DLD1 (cell line): ENCODE results near the gene VIM.
"Not testable (repeated sequence)": the region's sequence is repeated elsewhere in the genome, so short reads cannot be mapped to it uniquely, and the experiment has no call there.

Experiments
- in situ Hi-C: cut with HindIII; loops from 2 replicates; pipeline ENCODE4 v1.10.0; 2017; ENCODE audit warnings: low sequenced_read_pairs

The VIM gene

DNA sequence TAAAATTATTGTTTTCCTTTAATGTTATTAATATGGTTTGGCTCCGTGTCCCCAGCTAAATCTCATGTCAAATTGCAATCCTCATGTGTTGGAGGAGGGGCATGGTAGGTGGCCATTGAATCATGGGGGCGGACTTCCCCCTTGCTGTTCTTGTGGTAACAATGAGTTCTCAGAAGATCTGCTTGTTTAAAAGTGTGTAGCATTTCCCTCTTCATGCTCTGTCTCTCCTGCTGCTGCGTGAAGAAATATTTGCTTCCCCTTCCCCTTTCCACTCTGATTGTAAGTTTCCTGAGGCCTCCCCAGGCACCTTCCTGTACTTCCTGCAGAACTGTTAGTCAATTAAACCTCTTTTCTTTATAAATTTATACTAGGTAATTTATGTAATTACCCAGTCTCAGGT is 27.5 kb downstream of the VIM start:
- in situ Hi-C loops = no loop called here

DNA sequence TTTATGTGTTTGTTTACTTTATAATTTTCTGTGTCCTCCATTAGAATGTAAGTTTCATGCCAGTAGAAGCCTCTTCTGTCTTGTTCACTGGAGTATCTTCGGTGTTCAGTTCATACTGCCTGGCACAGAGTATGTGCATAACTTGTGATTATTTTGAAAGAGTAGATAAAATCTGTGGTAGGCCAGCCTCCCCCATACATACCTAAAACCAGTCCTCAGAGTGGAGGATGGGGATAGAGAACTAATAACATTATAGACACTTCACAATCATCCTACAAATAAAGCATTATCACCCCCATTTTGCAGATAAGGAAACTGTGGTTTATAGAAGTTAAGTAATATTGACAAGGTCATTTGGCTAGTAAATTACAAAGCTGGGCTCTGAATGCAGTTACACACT is 28.0 kb downstream of the VIM start:
- in situ Hi-C loops = no loop called here

DNA sequence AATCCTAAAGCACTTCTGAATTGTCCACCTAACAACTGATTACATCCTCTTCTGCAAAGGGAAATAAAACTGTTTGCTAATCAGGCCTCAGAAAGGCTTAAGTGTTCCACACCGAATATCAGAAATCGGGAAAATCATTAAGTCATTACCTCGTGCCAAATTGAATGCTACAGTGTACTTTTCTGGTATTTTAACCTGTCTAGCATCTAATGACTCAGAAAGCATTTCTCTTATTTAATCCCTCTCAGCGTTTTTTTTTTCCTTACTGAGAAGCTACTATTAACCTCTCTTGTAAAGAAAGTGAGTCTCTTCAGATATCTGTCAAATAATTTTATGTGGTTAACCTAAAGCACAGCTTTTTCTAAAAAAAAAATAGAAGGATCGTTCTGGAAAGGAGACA is 28.6 kb downstream of the VIM start:
- in situ Hi-C loops = no loop called here

DNA sequence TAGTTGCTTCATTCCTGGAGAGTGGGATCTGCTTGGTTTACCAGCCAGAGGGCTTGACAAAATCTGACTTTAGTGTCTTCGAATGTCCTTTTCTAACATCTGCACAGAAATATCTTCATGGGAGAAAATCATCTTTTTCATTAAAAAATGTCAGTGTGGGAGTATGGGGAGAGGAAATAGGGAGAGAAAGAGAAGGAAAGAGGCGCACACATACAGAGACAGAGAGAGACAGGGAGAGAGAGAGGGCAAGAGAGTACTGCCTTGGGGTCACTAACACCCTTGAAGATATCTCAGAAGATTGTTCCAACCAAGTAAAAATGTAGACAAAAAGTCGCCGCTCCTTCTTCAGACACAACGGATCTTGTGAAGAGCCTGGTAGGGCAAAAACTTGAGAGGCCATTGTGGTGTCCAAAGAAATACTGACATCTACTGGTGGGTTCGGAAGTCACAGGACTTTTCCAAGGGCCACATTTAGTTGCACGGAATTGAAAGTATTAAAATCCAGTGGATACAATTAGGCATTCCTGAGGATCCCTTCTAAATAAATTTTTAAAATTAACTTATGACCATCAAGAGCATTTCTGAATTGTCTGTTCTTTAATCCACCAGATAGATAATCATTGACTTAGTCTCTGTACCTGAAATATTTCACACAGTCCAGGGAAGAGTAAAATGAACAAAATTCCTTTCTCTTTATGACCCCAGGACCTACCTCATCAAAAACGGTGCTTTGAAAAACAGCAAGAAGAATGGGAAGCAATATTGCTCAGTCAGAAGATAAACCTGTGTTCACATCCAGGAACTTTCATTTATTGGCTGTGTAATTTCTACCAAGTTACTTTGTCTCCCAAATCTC is 29.7 kb downstream of the VIM start:
- in situ Hi-C loops = no loop called here

DNA sequence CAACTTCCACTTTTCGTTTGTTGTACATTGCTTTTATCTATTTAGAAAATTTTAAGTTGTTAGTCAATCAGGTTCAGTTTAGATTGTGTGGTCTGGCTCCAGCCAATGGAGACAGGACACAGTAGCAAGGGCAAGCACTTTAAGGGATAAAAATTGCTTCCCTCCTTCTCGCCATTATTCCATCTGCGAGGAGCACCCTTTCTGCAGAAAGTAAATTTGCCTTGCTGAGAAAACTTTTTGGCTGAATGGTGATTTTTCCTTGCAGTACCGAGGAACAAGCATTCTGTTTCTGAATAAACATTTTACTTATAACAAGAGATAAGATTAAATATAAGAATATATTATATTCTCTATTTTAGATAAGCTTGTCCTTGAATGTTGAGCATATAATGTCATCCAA is 34.5 kb downstream of the VIM start:
- in situ Hi-C loops = no loop called here

DNA sequence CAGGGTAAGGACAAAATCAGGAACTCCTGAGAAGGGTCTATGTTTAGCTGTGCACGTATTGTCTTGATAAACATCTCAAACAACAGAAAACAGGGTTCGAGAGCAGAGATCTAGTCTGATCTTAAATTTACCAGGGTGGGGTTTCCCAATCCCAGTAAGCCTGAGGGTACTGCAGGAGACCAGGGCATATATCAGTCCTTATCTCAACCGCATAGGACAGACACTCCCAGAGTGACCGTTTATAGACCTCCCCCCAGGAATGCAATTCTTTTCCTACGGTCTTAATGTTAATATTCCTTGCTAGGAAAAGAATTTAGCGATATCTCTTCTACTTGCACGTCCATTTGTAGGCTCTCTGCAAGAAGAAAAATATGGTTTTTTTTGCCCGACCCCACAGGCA is 35.5 kb downstream of the VIM start:
- in situ Hi-C loops = no loop called here

DNA sequence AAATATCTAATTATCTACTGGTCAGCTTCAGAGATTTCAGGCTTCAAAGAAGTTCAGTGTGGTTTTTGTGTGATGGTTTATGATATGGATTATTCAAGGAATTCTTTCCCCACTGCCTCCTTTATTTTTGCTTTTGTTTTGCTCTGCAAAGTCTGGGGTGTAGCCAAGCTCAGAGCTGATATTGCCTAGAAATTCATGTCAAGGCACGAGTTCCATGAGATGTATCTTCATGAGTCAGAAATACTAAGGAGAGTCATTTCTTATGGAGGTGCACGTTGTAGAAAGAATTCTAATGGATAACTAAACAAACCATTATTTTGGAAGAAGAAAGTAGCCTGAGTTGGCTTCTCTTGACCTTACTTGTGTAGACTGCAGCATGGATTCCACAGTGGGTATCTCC is 37.4 kb downstream of the VIM start:
- in situ Hi-C loops = no loop called here

DNA sequence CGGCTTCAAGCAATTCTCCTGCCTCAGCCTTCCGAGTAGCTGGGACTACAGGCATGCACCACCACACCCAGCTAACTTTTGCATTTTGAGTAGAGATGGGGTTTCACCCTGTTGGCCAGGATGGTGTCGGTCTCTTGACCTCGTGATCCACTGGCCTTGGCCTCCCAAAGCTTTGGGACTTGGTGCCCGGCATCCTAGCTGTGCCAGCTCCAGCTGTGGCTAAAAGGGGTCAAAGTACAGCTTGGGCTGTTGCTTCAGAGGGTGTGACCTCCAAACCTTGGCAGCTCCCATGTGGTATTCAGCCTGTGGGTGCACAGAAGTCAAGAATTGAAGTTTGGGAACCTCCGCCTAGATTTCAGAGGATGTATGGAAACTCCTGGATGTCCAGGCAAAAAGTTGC is 38.5 kb downstream of the VIM start:
- in situ Hi-C loops = not testable (repeated sequence)

DNA sequence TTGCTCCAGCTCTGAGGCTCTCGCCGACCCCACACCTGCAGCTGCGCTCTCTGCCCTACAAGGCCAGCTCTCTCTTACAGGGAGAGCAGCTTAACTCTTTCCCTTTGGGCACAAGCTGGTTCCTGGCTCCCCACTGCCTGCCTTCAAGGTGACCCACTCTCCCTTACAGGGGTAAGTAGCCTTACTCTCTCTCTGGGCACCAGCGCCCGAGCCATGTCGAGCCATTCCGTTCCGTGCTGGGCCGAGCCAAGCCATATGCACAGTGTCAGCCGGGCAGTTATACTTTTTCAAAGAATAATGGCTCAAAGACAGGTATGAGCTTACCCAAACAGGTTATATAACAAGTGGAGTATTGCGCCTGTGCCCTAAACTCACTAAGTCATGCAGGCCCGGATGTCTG is 44.6 kb downstream of the VIM start:
- in situ Hi-C loops = no loop called here

DNA sequence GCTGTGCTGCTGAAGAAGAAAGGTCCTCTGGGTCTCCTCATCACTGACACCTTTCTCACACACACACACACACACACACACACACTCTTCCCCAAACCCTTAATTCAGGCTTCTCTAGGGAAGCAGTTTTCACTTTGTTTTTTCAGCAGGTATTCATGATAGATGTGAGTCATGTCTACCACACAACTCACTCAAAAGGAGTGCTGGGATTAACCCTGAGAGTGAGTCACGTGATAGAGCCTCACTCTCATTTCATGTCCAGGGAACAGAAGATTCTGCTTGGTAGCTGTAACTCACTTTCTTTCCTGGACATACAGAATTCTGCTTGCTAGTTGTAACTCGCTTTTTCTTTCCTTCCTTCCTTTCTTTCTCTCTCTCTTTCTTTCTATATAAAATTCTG is 45.4 kb downstream of the VIM start:
- in situ Hi-C loops = no loop called here

DNA sequence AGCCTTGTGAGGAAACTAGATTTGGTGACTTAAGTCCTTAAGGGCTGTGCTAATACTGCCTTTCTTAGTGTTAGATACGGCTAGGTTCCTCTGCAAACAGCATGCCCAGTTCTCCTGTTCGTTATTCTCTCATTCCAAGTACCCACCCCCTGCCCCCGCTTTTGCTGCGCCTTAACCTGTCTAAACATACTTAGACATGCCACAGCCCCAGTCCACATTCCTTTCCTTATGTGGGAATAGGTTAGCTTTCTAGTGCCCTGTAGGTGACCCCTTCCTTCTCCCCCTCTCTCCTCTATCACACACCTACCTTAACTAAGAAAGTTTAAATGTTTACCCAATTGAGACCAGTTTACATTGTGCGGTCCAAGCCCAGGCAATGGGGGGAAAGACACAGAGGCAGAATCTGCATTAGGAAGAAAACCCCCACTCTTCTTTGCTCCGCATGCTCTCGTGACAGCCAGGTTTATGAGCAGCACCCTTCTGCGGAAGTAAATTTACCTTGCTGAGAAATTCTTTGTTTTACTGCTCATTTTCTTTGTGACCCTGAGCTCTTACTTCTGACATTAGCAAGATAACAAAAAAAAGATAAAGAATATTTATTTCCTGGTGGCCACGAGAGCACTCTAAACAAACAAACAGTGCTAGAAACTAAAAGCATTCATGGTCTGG is 48.8 kb downstream of the VIM start:
- in situ Hi-C loops = loop anchor here (25.0 kb wide), 2 partner anchors 160 to 415 kb away; no protein-coding TSS in a partner anchor

DNA sequence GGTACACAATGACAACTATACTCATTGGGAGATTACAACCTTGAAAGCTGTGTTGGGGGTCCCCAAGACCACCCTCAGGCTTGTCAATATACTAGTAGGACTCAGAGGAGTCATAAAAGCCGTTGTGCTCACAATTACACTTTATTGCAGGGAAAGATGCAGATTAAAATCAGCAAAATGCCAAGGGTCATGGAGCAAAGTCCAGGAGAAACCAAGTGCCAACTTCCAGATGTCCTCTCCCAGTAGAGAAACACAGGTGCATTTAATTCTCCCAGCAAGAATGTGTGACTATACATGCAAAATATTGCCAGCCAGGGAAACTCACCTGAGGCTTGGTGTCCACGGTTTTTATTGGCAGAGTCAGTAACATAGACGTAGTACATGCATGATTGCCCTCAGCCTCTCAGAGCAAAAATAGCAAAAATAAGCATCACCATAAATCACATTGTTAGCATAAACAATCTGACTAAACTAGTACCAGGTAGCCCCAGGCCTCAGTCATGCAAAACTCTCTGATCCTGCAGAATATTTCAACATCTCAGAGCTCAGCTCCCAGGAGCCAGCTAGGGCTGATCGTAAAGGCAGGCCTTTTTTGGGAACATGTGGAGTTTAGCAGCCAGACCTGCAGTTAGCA is 50.7 kb downstream of the VIM start:
- in situ Hi-C loops = loop anchor here (25.0 kb wide), 2 partner anchors 159 to 416 kb away; no protein-coding TSS in a partner anchor

DNA sequence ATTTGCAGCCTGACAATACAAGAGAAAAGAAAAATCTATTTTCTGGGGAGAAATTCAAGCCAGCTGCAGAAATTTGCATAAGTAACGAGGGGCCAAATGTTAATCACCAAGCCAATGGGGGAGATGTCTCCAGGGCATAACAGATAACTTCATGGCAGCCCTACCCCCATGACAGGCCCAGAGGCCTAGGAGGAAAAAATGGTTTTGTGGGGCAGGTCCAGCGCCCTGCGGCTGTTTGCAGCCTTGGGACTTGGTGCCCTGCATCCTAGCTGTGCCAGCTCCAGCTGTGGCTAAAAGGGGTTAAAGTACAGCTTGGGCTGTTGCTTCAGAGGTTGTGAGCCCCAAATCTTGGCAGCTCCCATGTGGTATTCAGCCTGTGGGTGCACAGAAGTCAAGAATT is 54.3 kb downstream of the VIM start:
- in situ Hi-C loops = loop anchor here (25.0 kb wide), 2 partner anchors 155 to 420 kb away; no protein-coding TSS in a partner anchor

DNA sequence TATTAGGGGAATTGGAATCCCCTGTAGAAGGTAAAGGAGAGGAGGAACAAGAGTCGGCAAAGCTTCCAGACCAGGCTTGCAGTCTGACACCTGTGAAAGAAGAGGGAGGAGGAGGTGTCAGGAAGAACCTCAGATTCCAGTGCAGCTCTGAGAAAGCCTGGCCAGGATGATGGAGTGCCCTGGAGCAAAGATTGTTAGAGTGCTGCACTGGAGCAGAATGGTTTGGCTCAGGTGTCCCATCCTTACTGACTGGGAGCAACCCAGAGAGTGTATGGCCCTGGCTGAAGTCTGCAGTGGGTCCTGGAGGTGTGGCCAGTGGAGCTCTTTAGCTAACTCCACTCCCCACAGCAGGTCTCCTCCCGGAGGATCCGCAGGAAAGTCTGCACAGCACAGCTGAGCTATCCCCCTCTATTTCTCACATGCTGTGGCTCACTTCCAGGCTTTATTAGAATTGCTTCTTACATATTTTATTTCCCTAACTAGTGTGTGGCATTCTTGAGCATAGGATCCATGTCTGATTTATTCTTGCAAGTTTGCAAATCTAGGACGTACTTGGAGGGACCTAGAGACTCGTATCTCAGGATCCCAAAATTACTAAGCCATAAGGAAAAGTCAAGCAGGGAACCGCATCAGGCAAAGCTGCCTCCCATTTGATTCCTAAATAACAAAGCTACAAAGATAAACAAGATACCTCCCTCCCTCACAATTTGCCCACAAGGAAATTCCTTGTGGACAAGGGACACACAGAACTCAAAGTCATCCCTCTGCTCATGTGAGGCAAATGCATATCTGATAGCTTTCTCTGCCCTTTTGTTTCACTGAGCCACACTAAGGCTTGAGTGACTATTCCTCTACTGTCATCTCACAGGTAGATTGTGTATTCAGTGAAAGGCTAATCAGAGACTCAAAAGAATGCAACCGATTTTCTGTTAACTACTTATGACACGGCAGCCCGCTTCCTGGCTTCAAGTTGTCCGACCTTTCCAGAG is 58.8 kb downstream of the VIM start:
- in situ Hi-C loops = loop anchor here (25.0 kb wide), 2 partner anchors 150 to 425 kb away; no protein-coding TSS in a partner anchor
